ENCODE results near the gene CD48. TPM values are rescaled to one million over a fixed set of nuclear protein-coding genes. Genes with fewer than 3 reads are reported as not detected.

Gene CD48
- polyA plus RNA-seq, 3 donors, result 356 to 688 (median 363) TPM

DNA sequence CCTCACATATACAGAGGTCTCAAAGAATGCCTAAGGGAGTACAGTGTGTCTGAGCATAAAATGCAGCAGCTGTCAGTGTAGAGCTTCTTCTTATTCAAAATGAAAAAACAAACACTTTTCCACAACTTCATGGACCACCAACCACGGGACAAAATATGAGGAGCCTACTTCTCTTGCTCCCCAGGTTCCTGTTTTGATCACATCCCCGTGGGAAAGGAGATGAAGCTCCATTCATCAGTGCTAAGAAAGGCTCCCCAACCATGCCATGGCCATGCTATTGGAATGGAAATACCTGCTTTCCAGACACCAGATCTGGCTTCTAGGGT, 383 bp downstream of the CD48 start:
- H3K4me2 ChIP-seq (replicated peaks; ENCODE audit: extremely low read depth, low read length, poor library complexity, severe bottlenecking), result peak overlapping the region; percentile 94
- H3K27me3 Mint-ChIP-seq (ENCODE audit: low read depth in 3 of 3), result no peaks in the 10 kb centered on the region
- peak overlapping the region; percentile 94 to 98 for H3K27ac ChIP-seq (ENCODE audit: low read depth in 1 of 2, low read length in 2 of 2)
- peaks cover 19% of the 10 kb centered on the region for H4K20me1 ChIP-seq (ENCODE audit: insufficient read depth, low read length)
- H2AFZ ChIP-seq (ENCODE audit: insufficient read depth, low read depth, low read length, poor library complexity, severe bottlenecking), result no peak overlapping the region
- H3K36me3 ChIP-seq (replicated peaks in 1 of 2; ENCODE audit: control insufficient read depth in 1 of 2, insufficient read depth in 2 of 2, low read length in 2 of 2), result no peaks in the 10 kb centered on the region
- TF ChIP-seq, protein P1, sequence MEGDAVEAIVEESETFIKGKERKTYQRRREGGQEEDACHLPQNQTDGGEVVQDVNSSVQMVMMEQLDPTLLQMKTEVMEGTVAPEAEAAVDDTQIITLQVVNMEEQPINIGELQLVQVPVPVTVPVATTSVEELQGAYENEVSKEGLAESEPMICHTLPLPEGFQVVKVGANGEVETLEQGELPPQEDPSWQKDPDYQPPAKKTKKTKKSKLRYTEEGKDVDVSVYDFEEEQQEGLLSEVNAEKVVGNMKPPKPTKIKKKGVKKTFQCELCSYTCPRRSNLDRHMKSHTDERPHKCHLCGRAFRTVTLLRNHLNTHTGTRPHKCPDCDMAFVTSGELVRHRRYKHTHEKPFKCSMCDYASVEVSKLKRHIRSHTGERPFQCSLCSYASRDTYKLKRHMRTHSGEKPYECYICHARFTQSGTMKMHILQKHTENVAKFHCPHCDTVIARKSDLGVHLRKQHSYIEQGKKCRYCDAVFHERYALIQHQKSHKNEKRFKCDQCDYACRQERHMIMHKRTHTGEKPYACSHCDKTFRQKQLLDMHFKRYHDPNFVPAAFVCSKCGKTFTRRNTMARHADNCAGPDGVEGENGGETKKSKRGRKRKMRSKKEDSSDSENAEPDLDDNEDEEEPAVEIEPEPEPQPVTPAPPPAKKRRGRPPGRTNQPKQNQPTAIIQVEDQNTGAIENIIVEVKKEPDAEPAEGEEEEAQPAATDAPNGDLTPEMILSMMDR (IDR thresholded peaks at IDR 0.05), result no peak
- 0% methylated on average over 1 of the region's 2 CpGs for WGBS (ENCODE audit: insufficient coverage)
- H3K36me3 Mint-ChIP-seq, result peaks cover 0 to 5% of the 10 kb centered on the region in 2 donors
- intact Hi-C loops (cut with micrococcal nuclease), result no loop called here
- H3K9me3 Mint-ChIP-seq, result no peaks in the 10 kb centered on the region
- H3K27ac Mint-ChIP-seq, result peak overlapping the region in 3 of 7 donors; percentile 97 to 98 (median 98)
- peak in 1 of 3 donors; percentile 35 for DNase-seq
- H3K4me1 ChIP-seq (ENCODE audit: control insufficient read depth in 1 of 2, insufficient read depth in 2 of 2, low read length in 2 of 2), result peaks cover 60 to 73% of the 10 kb centered on the region in 2 donors
- no peaks in the 10 kb centered on the region for H3K9me3 ChIP-seq (replicated peaks in 1 of 2; ENCODE audit: control insufficient read depth in 1 of 2, insufficient read depth in 1 of 2, low read length in 2 of 2)
- peak overlapping the region; percentile 70 to 99 (median 94) for H3K4me3 ChIP-seq (replicated peaks in 1 of 3; ENCODE audit: low read depth in 2 of 3, low read length in 3 of 3)
- no peak overlapping the region for H3K4me3 Mint-ChIP-seq
- peak overlapping the region; percentile 84 for H3K9ac ChIP-seq (ENCODE audit: insufficient read depth, low read length, poor library complexity, severe bottlenecking)
- no peaks in the 10 kb centered on the region for H3K27me3 ChIP-seq (ENCODE audit: control insufficient read depth in 2 of 2, insufficient read depth in 2 of 2, low read length in 2 of 2)
- H3K4me1 Mint-ChIP-seq, result peaks cover 22% of the 10 kb centered on the region
- peaks cover 61% of the 10 kb centered on the region for H3K79me2 ChIP-seq (ENCODE audit: insufficient read depth, low read length)

- Mint-ChIP-seq H3K4me3 (no peak overlapping the region), H3K27ac (peak overlapping the region in 3 of 7 donors; percentile 97 to 98 (median 98)), H3K27me3 (ENCODE audit: low read depth in 3 of 3) (no peaks in the 10 kb centered on the region), H3K9me3 (no peaks in the 10 kb centered on the region), H3K36me3 (peaks cover 0 to 10% of the 10 kb centered on the region in 2 donors), H3K4me1 (peaks cover 22% of the 10 kb centered on the region)
- DNase-seq, result no peak
- Histone ChIP-seq H3K36me3 (replicated peaks in 1 of 2; ENCODE audit: control insufficient read depth in 1 of 2, insufficient read depth in 2 of 2, low read length in 2 of 2) (no peaks in the 10 kb centered on the region), H3K4me3 (replicated peaks in 1 of 3; ENCODE audit: low read depth in 2 of 3, low read length in 3 of 3) (peak overlapping the region; percentile 70 to 99 (median 94)), H3K4me2 (replicated peaks; ENCODE audit: extremely low read depth, low read length, poor library complexity, severe bottlenecking) (peak overlapping the region; percentile 94), H3K27me3 (ENCODE audit: control insufficient read depth in 2 of 2, insufficient read depth in 2 of 2, low read length in 2 of 2) (no peaks in the 10 kb centered on the region), H3K9ac (ENCODE audit: insufficient read depth, low read length, poor library complexity, severe bottlenecking) (peak overlapping the region; percentile 84), H3K27ac (ENCODE audit: low read depth in 1 of 2, low read length in 2 of 2) (peak overlapping the region; percentile 94 to 98), H3K4me1 (ENCODE audit: control insufficient read depth in 1 of 2, insufficient read depth in 2 of 2, low read length in 2 of 2) (peaks cover 65 to 79% of the 10 kb centered on the region in 2 donors), H4K20me1 (ENCODE audit: insufficient read depth, low read length) (peaks cover 19% of the 10 kb centered on the region), H3K9me3 (replicated peaks in 1 of 2; ENCODE audit: control insufficient read depth in 1 of 2, insufficient read depth in 1 of 2, low read length in 2 of 2) (no peaks in the 10 kb centered on the region), H3K79me2 (ENCODE audit: insufficient read depth, low read length) (peaks cover 67% of the 10 kb centered on the region), H2AFZ (ENCODE audit: insufficient read depth, low read depth, low read length, poor library complexity, severe bottlenecking) (no peak overlapping the region)
- intact Hi-C loops (cut with micrococcal nuclease), result no loop called here
- TF ChIP-seq, protein P1 (IDR thresholded peaks at IDR 0.05), result no peak
- WGBS (ENCODE audit: insufficient coverage), result 10% methylated on average over 2 of the region's 4 CpGs
Observed at GRCh38 chr1:160710517-160711252, 937 bp downstream of the CD48 start.

All from CD14-positive monocyte (primary cell).